ENCODE measurements around the gene FANCI. TPM values are rescaled to one million over a fixed set of nuclear protein-coding genes. Genes with fewer than 3 reads are reported as not detected.

Gene FANCI
- polyA plus RNA-seq, 1 experiment, result 11.5 TPM

DNA sequence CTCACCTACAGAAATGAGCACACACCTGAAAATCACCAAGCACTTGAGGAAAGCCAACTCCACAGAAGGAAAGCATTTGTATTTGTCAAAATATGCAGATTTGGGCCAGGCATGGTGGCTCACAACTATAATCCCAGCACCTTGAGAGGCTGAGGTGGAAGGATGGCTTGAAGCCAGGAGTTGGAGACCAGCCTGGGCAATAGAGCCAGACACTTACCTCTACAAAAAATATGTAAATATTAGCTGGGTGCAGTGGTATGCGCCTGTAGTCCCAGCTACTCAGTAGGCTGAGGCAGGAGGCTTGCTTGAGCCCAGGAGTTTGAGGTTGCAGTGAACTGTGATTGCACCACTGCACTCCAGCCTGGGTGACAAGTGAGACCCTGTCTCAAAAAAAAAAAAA is 34.7 kb upstream of the FANCI start:
- POLR2A ChIA-PET, result no interaction called here

DNA sequence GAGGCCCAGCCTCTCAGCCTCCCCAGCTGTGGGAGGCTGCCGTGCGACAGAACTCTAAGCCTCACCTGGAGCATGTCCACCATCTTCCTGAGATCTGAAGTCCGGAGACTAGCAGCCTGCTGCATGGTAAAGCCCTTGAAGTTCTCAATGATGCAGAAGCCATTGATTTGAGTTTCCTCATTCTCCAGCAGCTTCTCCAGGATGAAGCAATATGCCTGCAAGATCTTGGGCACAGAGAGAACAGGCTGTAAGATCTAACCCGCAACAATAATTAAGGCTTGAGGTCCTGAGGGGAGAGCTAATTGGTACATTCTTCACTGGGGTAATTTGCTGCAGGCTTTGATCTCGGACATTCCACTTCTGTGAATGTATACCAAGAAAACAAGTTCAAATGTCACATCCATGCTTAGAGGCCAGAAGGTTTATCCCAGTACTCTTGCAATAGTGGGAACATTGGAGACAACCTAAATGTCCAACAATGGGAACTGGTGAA is 32.1 kb upstream of the FANCI start:
- DNase-seq (ENCODE audit: low read depth), result no peak
- H3K36me3 ChIP-seq (ENCODE audit: control insufficient read depth, insufficient read depth, low read length), result no peaks in the 10 kb centered on the region
- TF ChIP-seq, protein P1, sequence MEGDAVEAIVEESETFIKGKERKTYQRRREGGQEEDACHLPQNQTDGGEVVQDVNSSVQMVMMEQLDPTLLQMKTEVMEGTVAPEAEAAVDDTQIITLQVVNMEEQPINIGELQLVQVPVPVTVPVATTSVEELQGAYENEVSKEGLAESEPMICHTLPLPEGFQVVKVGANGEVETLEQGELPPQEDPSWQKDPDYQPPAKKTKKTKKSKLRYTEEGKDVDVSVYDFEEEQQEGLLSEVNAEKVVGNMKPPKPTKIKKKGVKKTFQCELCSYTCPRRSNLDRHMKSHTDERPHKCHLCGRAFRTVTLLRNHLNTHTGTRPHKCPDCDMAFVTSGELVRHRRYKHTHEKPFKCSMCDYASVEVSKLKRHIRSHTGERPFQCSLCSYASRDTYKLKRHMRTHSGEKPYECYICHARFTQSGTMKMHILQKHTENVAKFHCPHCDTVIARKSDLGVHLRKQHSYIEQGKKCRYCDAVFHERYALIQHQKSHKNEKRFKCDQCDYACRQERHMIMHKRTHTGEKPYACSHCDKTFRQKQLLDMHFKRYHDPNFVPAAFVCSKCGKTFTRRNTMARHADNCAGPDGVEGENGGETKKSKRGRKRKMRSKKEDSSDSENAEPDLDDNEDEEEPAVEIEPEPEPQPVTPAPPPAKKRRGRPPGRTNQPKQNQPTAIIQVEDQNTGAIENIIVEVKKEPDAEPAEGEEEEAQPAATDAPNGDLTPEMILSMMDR (IDR thresholded peaks at IDR 0.05; ENCODE audit: insufficient read depth, low read depth, low read length), result no peak
- H3K27me3 ChIP-seq (ENCODE audit: control insufficient read depth, insufficient read depth, low read length), result peaks cover 3% of the 10 kb centered on the region
- POLR2A ChIA-PET, result no interaction called here
- CTCF ChIA-PET, result no interaction called here
- no peak overlapping the region for H3K4me3 ChIP-seq (ENCODE audit: low read depth, low read length)

More for the DNA sequence above, 34.7 kb upstream of the FANCI start:
- H3K27me3 ChIP-seq (ENCODE audit: control insufficient read depth, insufficient read depth, low read length), result 0 out of 2 replicates have a peak, but pooled peaks cover 1% of the 10 kb centered on the region
- no peak overlapping the region for H3K4me3 ChIP-seq (ENCODE audit: low read depth, low read length)
- TF ChIP-seq, protein P1 (IDR thresholded peaks at IDR 0.05; ENCODE audit: insufficient read depth, low read depth, low read length), result no peak
- DNase-seq (ENCODE audit: low read depth), result no peak
- no peaks in the 10 kb centered on the region for H3K36me3 ChIP-seq (ENCODE audit: control insufficient read depth, insufficient read depth, low read length)
- CTCF ChIA-PET, result interaction anchor here (0.7 to 1.2 kb wide), 2 partner anchors 10 to 789 kb away, joined by 3 to 4 read pairs; no protein-coding TSS in a partner anchor

GRCh38 chr15:89215627-89216026 is 28.2 kb upstream of the FANCI start:
- H3K4me3 ChIP-seq (ENCODE audit: low read depth, low read length), result no peak overlapping the region
- no peak for DNase-seq (ENCODE audit: low read depth)
- H3K36me3 ChIP-seq (ENCODE audit: control insufficient read depth, insufficient read depth, low read length), result no peaks in the 10 kb centered on the region
- TF ChIP-seq, protein P1 (IDR thresholded peaks at IDR 0.05; ENCODE audit: insufficient read depth, low read depth, low read length), result no peak
- H3K27me3 ChIP-seq (ENCODE audit: control insufficient read depth, insufficient read depth, low read length), result peaks cover 16% of the 10 kb centered on the region
- ChIA-PET POLR2A (no interaction called here), CTCF (interaction anchor here (2.0 kb wide), 1 partner anchor 9 kb away, joined by 13 read pairs; no protein-coding TSS in a partner anchor)

DNA sequence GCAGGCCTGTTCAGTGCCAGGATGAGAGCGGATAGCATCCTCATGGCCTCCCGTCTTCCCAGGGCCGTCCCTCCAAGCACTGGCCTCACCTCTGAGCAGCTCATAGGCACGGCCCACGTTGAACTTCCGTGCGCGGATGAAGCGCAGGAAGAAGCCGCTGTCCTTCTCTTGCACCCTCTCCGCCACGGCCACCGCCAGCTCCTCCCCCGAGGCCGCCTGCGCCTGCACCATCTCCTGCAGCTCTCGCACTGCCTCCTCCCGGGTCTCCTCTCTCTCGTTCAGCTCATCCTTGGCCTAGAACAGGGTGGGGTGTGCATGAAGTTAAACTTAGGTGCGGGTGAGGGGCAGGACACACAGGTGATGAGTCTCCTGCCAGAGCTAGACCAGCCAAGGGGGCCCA is 26.7 kb upstream of the FANCI start:
- Histone ChIP-seq H3K27me3 (ENCODE audit: control insufficient read depth, insufficient read depth, low read length) (peaks cover 16% of the 10 kb centered on the region), H3K36me3 (ENCODE audit: control insufficient read depth, insufficient read depth, low read length) (no peaks in the 10 kb centered on the region), H3K4me3 (ENCODE audit: low read depth, low read length) (no peak overlapping the region)
- TF ChIP-seq, protein P1 (IDR thresholded peaks at IDR 0.05; ENCODE audit: insufficient read depth, low read depth, low read length), result no peak
- DNase-seq (ENCODE audit: low read depth), result no peak
- ChIA-PET CTCF (interaction anchor here (0.9 to 2.3 kb wide), 5 partner anchors 10 to 25 kb away, joined by 3 to 22 read pairs (median 3); no protein-coding TSS in a partner anchor), POLR2A (no interaction called here)

GRCh38 chr15:89217686-89218376 is 25.9 kb upstream of the FANCI start:
- no peak for DNase-seq (ENCODE audit: low read depth)
- POLR2A ChIA-PET, result no interaction called here
- Histone ChIP-seq H3K27me3 (ENCODE audit: control insufficient read depth, insufficient read depth, low read length) (peaks cover 16% of the 10 kb centered on the region), H3K4me3 (ENCODE audit: low read depth, low read length) (no peak overlapping the region), H3K36me3 (ENCODE audit: control insufficient read depth, insufficient read depth, low read length) (no peaks in the 10 kb centered on the region)
- CTCF ChIA-PET, result interaction anchor here (0.9 to 2.3 kb wide), 5 partner anchors 11 to 24 kb away, joined by 3 to 22 read pairs (median 3); no protein-coding TSS in a partner anchor
- TF ChIP-seq, protein P1 (IDR thresholded peaks at IDR 0.05; ENCODE audit: insufficient read depth, low read depth, low read length), result no peak

All from BJ (cell line).